ENCODE data around the gene FAM171A1.

The FAM171A1 gene

DNA sequence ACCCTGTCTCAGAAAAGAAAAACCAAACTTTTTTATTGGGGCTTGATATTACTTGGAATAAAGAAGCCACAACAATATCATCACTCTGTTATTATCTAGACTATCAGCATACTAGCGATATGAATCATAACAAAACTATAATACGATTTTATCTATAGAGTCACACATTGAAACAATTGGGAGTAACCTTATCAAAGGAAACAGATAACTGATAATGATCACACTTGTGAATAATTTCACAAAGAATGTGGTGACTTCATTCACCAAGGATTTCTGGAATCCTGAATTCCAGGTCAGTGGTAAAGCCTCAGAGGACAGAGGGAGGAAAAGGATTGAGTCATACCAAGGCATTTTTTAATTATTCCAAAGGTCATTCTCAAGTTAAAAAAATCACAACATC, 170.5 kb downstream of the FAM171A1 start:
- DNase-seq = no peak

DNA sequence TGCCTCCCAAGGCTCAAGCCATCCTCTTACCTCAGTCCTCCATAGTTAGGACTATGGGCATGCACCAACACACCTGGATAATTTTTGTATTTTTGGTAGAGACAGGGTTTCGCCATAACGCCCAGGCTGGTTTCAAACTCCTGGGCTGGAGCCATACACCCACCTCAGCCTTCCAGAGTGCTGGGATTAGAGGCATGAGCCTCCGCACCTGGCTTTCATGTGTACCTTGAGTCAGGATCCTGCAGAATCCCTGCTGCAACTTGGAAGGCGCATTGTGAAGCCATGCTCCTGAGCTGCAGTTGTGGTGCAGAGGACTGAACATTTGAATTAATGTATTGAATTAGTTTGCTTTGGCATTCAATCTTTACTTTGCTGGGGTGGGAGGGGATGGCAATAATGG, 173.2 kb downstream of the FAM171A1 start:
- no peak for DNase-seq

DNA sequence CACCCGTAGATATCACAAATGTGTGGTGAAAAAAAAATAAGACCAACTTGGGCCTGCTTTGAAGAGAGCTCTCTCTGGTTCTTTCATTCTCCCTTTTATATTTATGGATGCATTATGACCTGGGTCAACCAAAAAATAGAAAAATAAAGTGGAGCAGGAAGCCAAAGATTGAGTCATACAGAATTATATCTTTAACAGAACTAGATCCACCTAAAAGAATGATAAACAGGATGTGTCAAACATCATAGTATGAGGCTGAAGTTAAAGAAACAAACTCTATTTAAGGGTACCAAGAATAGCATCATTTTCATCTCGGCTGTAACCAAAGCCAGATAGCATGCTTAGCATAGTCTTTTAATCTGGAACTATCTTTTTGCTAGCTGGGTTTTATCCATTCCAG, 173.8 kb downstream of the FAM171A1 start:
- DNase-seq = no peak

DNA sequence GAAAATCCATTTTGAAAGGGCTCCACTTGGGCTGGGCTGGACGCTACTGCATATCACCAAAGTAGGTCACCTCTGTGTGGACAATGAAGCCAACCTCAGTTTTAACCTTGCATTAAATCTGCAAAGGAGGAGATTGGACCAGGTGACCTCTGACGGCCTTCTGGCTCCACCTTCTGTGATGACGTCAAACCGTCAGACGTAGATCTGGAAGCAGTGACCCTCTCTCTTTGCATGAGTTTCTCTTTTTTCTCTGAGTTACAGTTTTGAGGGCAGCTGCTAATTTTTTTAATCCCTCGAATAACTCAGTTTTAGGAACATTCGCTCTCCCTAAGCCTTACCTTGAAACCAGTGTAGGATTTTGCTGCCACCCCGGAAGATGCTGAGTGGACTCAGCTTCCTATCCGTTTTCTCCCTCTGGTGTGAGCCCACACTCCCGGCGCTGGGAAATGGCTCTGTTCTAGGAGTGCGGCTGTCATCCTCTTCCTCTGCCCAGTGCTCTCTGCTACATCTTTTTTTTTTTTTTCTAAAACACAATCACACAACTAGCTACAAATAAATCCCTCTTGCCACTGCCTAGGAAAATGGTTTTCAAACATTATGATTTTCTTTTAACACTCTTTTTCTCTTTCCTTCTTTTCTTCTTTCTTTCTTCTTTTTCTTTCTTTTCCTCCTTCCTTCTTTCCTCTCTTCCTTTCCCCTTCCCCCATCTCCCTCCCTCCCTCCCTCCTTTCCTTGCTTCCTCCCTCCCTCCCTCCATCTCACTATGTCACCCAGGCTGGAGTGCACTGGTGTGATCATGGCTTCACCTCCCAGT, 174.9 kb downstream of the FAM171A1 start:
- no peak for DNase-seq

DNA sequence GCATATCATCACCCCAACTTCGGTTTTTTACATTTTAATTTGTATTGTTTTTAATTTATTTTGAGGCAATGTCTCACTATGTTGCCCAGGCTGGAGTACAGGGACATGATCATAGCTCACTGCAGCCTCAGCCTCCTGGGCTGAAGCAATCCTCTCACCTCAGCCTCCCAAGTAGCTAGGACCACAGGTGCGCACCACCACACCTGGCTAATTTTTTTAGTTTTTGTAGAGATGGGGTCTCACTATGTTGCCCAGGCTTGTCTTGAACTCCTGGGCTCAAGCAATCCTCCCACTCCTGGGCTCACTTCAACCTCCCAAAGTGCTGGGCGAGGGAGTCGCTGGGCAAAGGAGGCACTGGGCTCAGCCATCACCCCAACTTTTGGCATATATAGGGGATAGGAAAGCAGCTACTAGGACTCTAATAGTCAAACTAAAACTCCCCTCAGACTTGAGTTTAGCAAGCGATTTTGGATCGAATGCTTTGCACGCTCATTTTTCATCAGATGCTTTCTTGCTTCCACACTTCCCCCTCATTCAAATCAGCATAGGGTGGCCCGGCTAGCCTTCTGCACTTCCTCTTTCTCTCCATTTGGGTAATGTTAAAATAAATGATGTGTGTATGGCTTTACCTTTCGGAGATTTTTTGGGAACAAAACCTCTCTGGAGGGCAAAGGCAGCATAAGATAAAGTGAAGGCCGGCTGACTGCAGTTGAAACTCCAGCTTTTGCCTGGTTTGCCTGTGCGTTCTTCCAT, 181.8 kb downstream of the FAM171A1 start:
- no peak for DNase-seq

DNA sequence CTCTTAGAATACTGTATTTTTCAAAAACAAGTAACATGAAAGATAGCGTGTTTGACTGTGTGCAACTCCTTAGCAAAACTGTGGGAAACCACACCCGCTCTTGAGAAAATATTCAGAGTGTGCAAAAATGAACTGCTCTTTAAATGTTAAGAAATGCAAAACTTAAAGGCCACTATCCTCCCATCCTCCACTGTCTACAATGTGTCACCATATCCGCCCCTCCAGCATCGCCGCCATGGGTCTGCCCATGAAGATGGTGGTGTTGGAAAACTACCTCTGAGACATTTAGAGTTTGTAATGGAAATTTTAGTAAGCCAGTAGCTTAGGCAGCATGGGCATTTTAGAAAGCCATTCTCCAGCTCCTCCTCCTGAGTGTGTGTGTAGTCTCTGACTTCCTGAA, 182.5 kb downstream of the FAM171A1 start:
- peak; percentile 55 for DNase-seq

DNA sequence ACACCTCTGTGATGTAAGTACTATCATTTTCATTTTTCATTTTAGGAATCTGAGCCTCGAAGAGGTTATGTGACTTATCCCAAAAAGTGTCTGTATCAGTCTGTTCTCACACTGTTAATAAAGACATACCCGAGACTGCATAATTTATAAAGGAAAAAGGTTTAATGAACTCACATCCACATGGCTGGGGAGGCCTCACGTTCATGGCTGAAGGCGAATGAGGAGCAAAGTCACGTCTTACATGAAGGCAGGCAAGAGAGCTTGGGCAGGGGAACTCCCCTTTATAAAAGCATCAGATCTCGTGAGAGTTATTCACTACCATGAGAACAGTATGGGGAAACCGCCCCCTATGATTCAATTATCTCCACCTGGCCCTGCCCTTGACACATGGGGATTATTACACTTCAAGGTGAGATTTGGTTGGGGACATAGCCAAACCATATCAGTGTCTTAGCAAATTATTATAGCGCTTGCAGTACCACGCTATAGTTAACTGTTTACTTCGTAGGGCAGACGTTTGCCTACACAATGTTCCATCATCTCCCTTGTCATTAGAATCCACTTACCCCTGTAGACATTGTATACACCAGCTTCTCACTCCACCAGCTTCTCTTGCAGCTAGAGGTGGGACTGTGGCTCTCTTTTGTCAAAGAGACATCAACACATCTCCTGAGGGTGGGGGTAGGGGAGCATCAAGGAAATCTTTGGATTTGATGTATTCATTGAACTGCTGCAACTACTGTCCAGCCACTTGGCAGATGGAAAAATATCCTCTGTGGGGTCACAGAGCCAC, 187.2 kb downstream of the FAM171A1 start:
- DNase-seq = no peak

DNA sequence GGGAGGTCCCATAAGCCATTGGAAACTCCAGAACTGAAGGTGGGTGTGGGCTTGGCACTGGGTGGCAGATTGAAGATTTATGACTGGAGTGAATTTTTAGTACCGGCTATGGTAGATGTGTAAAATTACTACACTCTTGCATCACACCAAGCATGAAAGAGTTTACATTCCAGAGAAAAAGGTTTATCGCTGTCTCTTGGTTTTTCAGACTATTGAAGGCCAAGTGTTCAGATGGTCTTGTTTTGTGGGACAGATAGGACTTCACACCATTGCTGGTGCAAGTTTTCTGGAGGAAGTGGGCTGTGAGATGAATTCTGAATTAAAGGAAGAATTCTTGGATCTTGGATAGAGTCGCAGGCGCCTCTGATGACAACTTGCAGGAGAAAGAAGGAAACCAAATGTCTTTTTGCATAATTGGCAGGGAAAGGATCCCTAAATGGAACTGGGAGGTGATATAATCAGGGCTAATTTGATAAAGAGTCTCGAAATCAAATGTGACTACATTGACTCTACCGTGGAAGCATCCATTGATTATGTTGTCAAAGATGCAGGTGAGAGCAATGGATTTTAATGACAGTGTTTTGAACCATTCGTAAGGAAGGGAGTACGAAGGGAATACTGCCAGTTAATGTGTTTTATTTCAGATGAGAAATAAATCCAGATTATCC, 188.4 kb downstream of the FAM171A1 start:
- DNase-seq = no peak

DNA sequence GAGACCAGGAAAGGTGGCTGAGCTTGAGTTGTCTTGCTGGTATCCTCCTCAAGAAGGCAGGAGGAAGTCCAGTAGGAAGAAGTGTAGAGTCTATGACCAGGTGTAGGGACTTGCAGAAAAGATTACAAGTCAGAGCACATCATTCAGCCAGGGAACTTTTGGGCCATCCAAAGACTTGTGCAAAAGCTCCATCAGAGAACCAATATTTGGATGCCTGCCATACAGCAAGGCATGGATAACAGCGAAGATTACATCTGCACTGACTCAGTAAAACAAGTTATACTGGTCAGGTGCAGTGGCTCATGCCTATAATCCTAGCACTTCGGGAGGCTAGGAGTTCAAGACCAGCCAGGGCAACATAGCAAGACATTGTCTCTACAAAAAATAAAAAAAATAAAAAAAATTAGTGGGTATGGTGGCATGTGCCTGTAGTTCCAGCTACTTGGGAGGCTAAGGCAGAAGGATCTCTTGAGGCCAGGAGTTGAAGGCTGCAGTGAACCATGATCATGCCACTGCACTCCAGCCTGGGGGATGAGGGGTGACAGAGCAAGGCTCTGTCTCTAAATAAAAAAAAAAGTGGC, 189.4 kb downstream of the FAM171A1 start:
- DNase-seq = no peak

DNA sequence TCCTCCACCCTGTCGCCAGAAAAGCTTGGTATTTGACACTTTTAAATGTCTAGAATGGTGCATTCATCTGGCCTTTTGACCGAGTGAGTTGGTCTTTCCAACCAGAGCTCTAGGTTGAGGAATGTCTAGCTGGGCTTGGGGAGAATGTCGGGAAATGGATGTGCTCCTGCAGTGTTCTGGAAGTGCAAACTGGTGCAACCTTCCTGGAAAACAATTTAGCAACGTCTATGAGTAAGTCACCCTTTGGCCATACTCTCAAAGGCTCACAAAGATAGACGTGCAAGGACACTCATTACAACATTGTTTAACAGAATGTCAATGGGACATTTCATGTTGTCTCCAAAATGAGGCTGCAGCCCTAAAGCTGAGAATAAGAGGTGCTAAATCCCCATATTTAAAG, 190.4 kb downstream of the FAM171A1 start:
- no peak for DNase-seq

DNA sequence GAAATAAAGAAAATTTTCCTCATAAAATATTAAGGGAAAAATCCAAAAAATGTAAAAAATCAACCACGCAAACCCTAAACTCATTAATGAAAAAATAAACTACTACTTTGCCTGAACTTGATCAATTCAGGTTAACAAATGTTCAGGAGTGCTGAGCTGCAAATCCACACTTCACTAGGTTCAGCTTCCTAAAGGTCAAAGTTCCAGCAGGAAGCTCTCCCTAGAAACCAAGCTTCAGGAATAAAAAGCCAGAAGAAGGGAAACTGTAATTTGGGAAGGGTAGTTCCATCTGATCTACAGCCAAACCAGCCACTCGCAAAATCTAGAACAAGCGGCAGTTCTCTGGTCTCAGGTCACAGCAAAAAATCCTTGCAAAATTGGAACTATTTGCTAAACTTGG, 194.8 kb downstream of the FAM171A1 start:
- DNase-seq = no peak

DNA sequence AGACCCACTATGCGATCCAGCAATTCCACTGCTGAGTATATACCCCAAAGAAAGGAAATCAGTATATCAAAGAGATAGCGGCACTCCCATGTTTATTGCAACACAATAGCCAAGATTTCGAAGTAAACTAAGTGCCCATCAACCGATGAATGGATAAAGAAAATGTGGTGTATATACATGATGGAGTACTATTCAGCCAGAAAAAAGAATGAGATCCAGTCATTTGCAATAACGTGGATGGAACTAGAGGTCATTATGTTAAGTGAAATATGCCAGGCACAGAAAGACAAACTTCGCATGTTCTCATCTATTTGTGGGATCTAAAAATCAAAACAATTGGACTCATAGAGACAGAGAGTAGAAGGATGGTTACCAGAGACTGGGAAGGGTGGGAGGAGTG, 195.5 kb downstream of the FAM171A1 start:
- DNase-seq = no peak

DNA sequence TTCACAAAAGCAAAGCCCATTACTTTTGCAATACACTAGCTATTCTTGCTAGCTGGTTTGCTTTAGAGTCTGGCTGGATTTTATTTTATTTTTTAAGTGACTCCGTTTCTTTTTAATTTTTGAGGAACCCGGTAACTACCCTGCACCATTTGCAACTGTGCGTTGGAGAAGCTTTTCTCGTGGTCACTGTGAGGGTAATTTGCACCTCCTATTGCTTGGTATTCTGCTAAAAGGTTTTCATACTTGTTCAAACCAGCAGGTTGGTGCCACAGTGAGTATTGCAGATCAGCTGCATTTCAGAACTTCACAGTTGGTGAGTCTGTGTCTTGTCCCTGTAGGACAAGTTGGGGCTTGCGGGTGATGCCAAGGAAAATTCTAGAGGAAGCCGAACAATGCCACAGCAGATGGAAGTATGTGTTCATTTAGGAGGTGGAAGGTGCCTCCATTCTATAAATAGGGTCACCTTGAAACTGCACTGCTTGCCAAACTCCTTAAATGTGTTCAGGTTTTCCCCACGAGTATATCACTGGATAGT, 198.7 kb downstream of the FAM171A1 start:
- DNase-seq = no peak

DNA sequence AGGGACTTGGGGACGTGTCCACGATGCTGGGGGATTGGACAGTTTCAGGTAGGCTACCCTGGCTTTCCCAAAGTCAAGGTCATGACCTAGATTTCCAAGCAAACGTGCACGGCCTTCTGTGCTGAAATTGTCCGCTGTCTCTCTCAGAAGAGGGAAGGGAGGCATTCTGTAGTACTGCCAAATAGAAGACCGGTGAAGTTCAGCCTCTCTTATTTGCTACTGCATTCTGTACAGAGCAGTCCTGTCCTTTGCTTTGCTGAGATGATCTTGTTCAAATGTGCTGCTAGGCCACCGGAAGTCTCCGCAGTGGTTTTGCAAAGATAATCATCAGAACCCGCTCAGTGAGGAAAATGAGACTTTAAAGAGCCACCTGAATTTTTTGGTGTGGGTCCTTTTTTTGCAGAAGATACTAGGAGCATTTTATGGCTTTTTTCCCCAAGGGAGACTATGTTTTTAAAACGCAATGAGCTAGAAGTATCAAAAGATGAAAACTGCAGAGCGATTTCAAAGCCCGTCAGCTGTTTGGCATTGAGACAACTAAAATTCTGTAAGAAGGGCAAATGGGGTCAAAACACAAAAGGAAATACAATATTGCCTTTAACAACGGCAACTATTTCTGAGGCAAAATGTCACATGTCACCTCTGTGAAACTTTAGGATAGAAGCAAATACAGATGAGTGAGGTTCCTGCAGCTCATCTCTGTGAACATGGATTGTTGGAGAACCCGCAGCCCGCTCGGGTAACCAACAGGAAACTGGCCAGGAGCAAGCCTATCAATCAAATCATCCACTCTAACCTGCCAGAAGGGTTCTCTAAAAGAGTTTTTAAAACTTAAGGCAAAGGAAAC, 201.3 kb downstream of the FAM171A1 start:
- DNase-seq = peak; percentile 54

DNA sequence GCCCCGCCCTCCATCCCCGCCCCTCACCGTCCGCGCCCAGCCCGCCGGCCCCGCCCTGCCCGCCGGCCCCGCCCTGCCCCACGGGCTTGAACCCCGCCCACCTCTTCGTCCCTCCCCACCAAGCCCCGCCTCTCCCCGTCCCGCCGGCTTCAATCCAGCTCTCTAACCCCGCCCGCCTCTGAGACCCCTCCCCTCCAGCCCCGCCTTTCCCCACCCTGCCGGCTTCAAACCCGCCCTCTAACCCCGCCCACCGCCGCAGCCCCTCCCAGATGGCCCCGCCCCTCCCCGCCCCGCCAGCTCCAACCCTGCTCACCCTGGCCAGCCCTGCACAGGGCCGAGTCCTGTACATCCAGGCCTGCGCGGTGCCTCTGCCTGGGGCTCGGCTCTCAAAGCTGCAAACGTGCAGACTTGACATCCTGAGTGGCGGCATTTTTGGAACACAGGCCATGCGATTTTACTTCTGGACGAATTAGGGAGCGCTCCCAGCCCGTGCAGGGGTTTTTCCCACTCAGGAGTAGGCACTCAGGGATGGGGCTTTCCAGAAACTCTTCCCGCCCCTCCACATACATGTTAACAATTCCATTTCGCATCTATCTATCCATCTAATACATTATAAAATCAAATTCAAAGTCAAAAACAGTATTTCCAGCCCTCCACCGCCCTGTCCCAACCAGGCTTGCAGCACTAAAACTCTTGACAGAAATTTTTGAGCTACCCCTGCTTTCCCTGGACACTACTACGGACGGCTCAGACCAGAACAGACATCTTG, 202.1 kb downstream of the FAM171A1 start:
- DNase-seq = peak; percentile 97

DNA sequence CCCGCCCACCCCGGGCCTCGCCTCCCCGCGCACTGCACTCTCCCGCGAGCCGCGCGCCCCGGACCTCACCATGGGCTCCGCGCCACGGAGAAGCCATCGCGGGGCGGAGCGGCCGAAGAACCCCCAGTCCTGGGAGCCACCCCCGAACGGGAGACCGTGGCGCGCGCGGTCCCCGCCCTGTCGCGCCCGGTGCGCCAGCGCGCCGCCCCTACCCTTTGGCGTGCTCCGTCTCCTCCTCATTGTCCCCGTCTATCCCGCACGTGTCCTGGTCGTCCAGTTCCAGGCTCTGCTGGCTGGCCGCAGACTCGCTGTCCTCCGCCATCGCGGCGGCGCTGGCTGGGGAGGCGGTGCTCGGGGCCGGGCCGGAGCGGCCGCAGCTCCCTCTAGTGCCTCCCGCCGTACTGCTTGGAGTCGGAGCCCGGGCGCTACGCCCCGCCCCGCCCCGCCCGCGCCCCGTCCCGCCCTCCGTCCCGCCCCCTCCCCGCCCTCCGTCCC, 202.8 kb downstream of the FAM171A1 start, which contains the start of gene NMT2:
Gene NMT2 (minus strand): TSS at position 403 of the 495 bp plus-strand sequence. CDS start 81 bp downstream, at position 322.
- DNase-seq = no peak

DNA sequence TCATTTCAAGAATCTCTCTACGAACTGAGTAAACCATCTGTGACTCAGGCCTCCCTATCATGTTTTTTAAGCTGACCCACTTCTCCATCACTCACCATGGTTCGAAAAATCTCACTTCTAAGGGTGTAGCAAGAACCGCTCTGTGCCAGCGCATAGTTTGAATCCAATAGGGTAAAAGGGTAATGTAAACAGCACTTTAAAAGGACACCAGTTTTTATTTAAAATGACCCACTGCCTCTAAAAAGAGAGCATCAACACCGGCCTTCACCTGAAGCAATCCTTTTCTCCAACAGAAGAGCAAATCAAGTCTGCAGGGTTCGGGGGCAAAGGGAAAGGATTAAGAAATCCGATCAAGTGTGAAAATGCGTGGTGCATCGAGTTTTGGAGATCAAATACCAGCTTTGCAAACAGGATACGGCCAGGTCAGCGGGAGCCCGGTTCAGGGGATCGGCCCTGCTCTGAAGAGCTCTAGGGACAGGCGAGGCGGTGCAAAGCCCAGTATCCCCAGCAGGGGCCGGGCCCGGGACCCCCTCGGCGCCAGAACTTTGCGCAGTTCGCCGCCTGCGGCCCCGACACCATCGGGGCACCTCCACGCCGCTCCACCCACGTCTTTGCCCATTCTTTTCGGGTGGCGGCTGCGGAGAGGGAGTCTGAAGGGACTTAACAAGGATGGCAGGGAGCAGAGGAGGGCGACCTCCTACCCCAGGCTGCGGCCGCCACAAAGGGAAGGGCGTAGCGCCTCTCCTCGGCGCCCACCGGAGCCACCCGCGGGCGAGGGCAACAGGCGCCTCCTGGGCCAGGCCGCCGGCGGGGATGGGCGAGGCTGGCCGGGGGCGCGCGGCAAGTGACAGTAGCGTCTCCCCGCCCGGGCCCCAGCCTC, 203.4 kb downstream of the FAM171A1 start:
- peak; percentile 55 for DNase-seq

DNA sequence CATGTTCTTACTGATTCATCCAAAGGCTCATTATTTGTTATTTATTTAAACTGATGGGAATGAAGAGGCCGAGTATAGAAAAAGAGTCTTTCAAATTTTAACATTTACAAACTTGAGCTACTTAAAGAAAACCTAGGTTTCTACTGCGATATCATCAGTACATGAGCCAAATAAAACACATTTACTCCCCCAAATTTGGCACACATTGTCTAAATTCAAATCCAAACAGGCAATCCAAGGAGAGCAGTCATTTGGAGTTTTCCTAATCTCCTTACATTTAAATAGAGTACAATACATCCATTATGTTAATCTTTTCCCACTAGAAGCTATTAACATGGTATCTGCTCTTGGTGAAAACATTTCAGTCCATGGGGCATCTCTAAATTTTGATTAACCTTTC, 204.8 kb downstream of the FAM171A1 start:
- no peak for DNase-seq

DNA sequence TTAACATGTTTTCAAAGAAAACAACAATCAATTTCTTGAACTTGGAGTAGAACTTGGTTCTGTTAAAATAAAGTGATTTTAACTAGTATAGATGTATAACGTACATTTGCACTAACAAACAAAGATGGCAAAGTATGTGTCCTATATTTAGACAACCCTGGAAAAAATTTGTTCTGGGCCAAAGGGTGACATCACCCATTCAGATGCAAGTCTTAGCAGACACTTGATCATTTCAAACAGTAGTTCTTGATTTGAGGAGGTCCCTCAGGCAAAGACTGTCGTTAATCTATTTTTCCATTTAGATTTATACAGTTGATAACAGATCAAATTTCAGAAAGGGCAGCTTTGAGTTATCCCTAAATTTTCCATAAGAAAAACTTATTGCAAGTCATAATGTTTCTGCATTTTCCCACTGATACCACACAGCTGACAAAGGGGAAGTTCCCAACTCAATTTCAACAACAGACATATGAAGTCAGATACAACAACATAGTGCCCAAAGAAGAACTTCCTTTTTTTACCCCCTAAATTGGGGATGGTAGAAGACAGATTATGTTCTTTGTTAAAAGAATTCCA, 207.7 kb downstream of the FAM171A1 start:
- no peak for DNase-seq
